Right atrium auricular region (tissue), 2 donors: ENCODE data around the gene AAGAB. TPM values are rescaled to one million over a fixed set of nuclear protein-coding genes. Genes with fewer than 3 reads are reported as not detected.
A peak's percentile ranks its signal among the peaks of the same experiment; 100 is the strongest.

Experiments used
- DNase-seq: peaks from one replicate; pipeline ENCODE4 v3.0.0-alpha.2; 2019; ENCODE audit warnings: low spot score
- H3K27ac ChIP-seq, 2 donors: fragments of 200-600 bp; sonication (generic); 1 replicate in 1 of 2; 2 replicates in 1 of 2; pipeline ENCODE4 v1.5.1; 2016 to 2019
- H3K27me3 ChIP-seq, 2 donors: fragments of 200-600 bp; sonication (generic); one replicate each; pipeline versions ENCODE4 v1.5.1 to v1.6.0; 2017 to 2019
- H3K36me3 ChIP-seq: fragments of 200-600 bp; sonication (generic); one replicate; pipeline ENCODE4 v1.5.1; 2016
- H3K4me1 ChIP-seq, 2 donors: fragments of 200-600 bp; sonication (generic); one replicate each; pipeline versions ENCODE4 v1.5.1 to v1.6.0; 2017 to 2019
- H3K4me3 ChIP-seq, 2 donors: fragments of 200-600 bp; sonication (generic); 1 replicate in 1 of 2; 2 replicates in 1 of 2; pipeline ENCODE4 v1.5.1; 2017 to 2019; ENCODE audit warnings: mild to moderate bottlenecking in 1 of 2, moderate library complexity in 1 of 2
- H3K9me3 ChIP-seq, 2 donors: fragments of 200-600 bp; sonication (generic); one replicate each; pipeline ENCODE4 v1.5.1; 2019
- CTCF ChIP-seq, 2 donors: fragments of 200-600 bp; sonication (generic); IDR thresholded peaks; one replicate each; pipeline ENCODE4 v1.5.1; 2019; ENCODE audit warnings: antibody characterized with exemption in 2 of 2
- total RNA-seq, 2 donors: library from RNA; depleted of rRNA; stranded (reverse); fragments of >200 nt; gene quantifications; one replicate each; pipeline ENCODE4 v1.1.0, GENCODE V29; 2016

The AAGAB gene
- total RNA-seq, 2 donors from 2014 or later: 12.6 to 20.4 TPM

GRCh38 chr15:67170143-67170925 is 84.1 kb downstream of the AAGAB start:
- TF ChIP-seq CTCF (IDR thresholded peaks at IDR 0.05): no peak
- no peak for DNase-seq
- H3K27me3 ChIP-seq: no peaks in the 10 kb centered on the region
- peaks cover 51% of the 10 kb centered on the region for H3K36me3 ChIP-seq
- H3K9me3 ChIP-seq: no peaks in the 10 kb centered on the region
- H3K4me1 ChIP-seq: peaks cover 0 to 41% of the 10 kb centered on the region in 2 donors
- H3K4me3 ChIP-seq: no peak overlapping the region
- H3K27ac ChIP-seq: no peak overlapping the region

- H3K27ac ChIP-seq: no peak overlapping the region
- H3K4me3 ChIP-seq: no peak overlapping the region
- no peaks in the 10 kb centered on the region for H3K9me3 ChIP-seq
- no peak for TF ChIP-seq CTCF (IDR thresholded peaks at IDR 0.05)
- no peaks in the 10 kb centered on the region for H3K27me3 ChIP-seq
- no peak for DNase-seq
- H3K36me3 ChIP-seq: peaks cover 50% of the 10 kb centered on the region
- peaks cover 0 to 48% of the 10 kb centered on the region in 2 donors for H3K4me1 ChIP-seq
Measured at GRCh38 chr15:67168694-67169093, 85.8 kb downstream of the AAGAB start.

- no peak overlapping the region for H3K4me3 ChIP-seq
- no peaks in the 10 kb centered on the region for H3K27me3 ChIP-seq
- H3K4me1 ChIP-seq: peaks cover 0 to 54% of the 10 kb centered on the region in 2 donors
- TF ChIP-seq CTCF (IDR thresholded peaks at IDR 0.05): no peak
- peaks cover 45% of the 10 kb centered on the region for H3K36me3 ChIP-seq
- DNase-seq: no peak
- H3K9me3 ChIP-seq: no peaks in the 10 kb centered on the region
- peak overlapping the region; percentile 47 to 51 for H3K27ac ChIP-seq
Measured at GRCh38 chr15:67167091-67167490, 87.4 kb downstream of the AAGAB start.

GRCh38 chr15:67166280-67167009 is 88.0 kb downstream of the AAGAB start:
- Histone ChIP-seq H3K4me3 (no peak overlapping the region), H3K36me3 (peaks cover 44% of the 10 kb centered on the region), H3K27ac (peak overlapping the region; percentile 22 to 51), H3K27me3 (no peaks in the 10 kb centered on the region), H3K4me1 (peaks cover 0 to 60% of the 10 kb centered on the region in 2 donors), H3K9me3 (no peaks in the 10 kb centered on the region)
- TF ChIP-seq CTCF (IDR thresholded peaks at IDR 0.05): no peak
- no peak for DNase-seq

- no peak for DNase-seq
- H3K27me3 ChIP-seq: no peaks in the 10 kb centered on the region
- no peak for TF ChIP-seq CTCF (IDR thresholded peaks at IDR 0.05)
- H3K4me1 ChIP-seq: peaks cover 0 to 63% of the 10 kb centered on the region in 2 donors
- peaks cover 37% of the 10 kb centered on the region for H3K36me3 ChIP-seq
- H3K27ac ChIP-seq: peak overlapping the region; percentile 44 to 67
- H3K9me3 ChIP-seq: no peaks in the 10 kb centered on the region
- no peak overlapping the region for H3K4me3 ChIP-seq
Measured at GRCh38 chr15:67165254-67166253, 88.9 kb downstream of the AAGAB start.
